Stimulated activated CD4-positive, alpha-beta T cell treated with anti-CD3 and anti-CD28 coated beads, Interleukin-2, amount 100 ng/mL, for 48 hours (primary cell): ENCODE measurements around the gene CNTN5.
"Not testable (repeated sequence)": the region's sequence is repeated elsewhere in the genome, so short reads cannot be mapped to it uniquely, and the experiment has no call there.

ENCODE experiments used
- DNase-seq, 2 donors: peaks; one replicate each; pipeline ENCODE4 v3.0.0-alpha.2; 2020

The CNTN5 gene

DNA sequence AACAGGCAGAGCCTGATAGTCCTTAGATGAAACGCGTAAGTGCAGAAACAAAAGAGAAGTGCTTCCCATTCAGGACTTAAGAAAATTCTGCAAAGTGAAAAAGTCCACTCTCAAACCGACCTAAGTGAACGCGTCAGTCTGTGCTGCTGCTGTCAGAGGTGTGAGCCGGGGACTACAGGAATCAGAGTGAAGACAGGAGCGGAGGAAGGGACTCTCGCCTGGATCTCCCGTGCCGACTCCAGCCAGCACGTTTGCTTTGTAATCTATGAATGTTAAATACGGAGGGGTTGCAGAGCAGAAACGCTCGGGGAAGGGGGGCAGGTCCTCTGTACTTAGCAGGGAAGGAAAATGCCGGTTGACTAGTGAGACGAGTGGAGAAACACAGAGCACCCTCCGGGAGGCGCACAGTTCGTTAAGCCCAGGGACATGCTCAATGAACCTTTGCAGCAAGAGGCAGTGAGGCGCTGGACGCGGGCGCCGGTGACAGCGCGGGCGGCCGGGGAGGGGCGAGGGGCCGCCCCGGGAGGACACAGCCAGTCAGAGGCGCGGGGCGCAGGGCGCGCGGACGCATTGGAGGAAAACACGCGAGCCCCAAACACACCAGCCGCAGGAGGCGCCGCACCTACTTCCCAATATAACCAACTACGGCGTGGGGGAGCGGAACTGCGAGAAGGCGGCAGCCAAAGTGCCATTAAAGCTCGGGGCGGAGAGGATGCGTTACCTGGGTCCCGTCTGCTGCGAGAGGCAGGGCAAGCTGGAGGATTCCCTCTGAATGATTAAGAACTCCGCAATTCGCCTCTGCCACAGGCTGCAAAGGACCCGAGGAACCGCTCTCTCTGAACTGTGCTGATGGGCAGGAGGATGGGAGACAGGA, at the start of gene CNTN5:
TSS of gene CNTN5 (plus strand) at position 598 of the 874 bp plus-strand sequence.
- peak in 1 of 2 donors; percentile 2 for DNase-seq

DNA sequence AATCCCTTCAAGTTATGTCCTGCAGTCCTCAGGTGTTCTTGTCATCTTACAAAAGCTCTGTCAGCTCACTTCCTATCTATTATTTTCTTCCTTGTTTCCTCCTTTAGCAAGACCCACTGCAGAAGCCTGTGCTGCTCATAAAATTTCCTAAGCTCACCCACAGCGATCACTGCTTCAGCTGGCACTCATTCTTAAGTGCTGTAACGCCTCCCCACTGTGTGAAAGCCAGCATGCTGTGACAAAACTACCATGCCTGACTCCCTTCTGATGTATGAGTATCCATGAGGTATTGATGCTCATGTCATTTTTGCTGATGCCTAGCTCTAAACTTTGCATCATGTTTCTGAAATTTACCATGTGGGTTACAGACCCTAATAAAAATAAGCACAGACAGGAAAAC, 41.5 kb upstream of the CNTN5 start:
- DNase-seq: no peak

GRCh38 chr11:99015634-99016454, 4.9 kb upstream of the CNTN5 start:
- no peak for DNase-seq

DNA sequence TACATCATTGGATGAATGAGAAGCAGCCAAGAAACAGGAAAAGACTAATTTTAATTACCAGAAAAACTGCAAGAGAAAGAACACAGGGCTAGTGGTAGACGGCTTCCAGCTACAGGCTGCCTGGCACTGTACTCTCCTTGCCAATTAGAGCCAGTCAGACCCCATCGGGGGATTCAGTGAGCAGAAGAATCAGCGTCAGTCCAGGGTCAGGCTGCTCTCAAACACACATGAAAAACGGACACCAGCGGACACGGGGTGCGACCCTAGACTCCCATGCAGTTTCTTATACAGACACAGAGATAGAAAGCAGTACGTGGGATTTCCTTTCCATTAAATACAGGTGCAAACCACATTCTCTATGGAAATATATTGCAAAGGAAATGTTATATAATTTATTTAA, 1.1 kb upstream of the CNTN5 start:
- DNase-seq: no peak

DNA sequence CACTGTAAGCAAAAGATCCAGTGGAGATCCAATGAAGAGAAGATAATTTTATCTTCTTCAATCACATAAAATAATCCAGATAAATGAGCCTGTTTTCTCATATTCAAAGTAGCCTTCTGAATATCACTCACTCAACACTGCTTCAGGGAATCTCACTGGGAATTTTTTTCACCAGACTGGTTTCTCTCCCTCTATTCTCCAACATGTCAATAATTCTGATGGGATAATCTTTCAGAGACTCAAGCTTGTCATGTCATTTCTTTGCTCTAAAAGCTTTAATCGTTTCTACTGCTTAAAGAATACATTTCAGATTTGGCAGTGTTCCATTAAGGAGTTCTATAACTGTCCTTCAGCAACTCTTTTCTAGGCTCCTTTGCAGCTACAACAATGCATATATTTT, 16.3 kb downstream of the CNTN5 start:
- no peak for DNase-seq

GRCh38 chr11:99063331-99063730, 42.6 kb downstream of the CNTN5 start:
- no peak for DNase-seq

DNA sequence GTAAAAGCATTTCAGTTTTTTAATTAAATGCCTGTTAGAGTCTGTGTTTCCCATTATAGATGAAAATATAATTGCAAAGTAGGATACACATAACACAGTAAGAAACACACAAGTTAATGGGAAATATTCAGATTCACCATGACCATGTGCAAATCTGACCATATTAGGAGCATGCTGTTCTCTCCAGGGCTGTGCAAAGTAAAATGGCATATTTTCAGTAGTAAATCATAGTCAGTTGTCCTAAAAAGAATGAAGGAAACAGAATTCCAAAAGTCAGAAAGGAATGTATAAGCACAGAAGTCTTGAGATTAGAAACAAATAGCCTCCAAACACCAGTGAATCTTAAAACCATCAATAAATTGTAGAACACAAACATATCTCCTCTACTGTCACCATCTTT, 44.4 kb downstream of the CNTN5 start:
- no peak for DNase-seq

DNA sequence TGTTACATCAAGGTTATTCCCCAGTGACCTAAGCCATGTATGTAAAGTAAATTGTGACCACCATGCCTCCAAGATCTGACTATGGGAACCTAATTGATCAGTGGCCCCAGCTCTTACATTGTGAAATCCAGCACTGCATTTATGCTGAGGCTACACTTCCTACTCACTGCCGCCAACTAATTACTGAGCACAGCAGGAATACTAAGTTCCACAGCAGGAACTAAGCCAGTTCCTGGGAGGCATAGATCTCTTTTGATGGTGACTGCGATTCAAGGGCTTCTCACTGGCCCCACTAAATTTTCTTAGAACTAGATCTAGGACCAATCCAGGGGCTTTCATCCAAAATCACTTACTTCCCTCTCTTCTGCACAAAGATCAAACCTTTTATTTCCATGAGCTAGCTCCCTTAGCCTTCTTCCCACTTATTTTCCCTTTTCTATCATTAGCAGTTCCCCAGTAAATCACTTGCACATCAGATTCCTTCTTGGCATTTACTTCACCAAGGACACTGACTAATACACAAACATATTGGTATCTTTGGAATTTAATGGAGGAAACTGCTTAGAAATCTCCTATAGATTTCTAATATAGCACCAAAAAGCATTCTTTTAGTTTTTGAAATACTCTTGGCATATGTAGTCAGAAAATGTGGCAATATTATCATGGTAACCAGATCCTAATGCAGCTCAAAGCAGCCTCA, 46.0 kb downstream of the CNTN5 start:
- DNase-seq: no peak

GRCh38 chr11:99068832-99069231, 48.1 kb downstream of the CNTN5 start:
- DNase-seq: no peak

GRCh38 chr11:99069856-99070444, 49.2 kb downstream of the CNTN5 start:
- DNase-seq: no peak

DNA sequence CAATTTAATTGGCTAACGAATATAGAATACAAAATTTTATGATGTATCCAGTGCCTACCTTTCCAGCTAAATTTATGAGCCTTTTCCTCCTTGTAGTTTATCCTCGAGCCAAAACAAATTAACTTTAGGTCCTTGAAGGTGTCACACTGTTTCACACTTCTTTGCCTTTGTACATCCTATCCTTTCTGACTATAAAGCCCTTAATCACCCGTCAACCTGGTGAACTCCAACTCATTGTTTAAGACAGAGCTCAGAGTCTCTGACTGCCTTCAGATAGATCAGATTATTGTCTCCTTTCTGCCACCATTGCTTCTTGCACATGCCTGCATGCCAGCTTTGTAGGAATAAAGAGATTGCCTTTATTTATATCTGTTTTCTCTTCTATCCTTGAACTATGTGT, 58.8 kb downstream of the CNTN5 start:
- DNase-seq: no peak

DNA sequence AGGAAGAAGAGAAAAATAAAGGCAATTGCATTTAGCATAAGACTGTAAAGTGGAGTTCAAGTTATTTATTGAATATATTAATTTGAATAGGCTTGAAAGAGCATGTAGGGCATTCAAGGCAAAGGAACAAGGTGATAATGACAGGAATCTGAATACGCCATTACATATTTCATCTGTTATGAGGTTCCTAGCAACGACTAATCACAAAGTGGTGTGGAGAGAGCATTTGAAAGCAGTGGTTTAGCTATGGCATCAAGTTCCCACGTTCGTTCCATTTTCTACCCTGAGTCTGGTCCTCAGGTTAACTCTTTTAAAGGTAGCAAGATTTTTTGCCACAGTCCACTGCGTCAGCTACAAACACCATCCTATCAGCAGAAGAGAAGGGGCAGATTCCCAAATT, 59.4 kb downstream of the CNTN5 start:
- DNase-seq: no peak

DNA sequence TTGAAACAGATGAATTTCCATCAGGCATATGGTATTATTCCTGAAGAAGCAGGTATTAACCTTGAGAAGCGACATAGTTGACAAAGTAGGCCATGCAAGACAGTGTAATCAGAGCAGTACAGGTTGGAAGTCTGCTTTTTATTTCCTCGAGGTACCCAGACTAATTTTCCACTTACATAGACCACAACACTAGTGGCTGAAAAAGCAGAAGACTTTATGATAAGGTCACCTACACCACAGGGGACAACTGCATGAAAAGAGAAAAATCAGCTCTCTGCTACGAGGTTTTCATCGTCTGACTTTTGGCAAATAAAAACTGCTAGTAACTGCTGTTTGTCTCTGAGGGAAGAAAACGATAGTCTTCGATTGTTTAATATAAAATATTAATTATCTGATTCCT, 77.5 kb downstream of the CNTN5 start:
- no peak for DNase-seq

DNA sequence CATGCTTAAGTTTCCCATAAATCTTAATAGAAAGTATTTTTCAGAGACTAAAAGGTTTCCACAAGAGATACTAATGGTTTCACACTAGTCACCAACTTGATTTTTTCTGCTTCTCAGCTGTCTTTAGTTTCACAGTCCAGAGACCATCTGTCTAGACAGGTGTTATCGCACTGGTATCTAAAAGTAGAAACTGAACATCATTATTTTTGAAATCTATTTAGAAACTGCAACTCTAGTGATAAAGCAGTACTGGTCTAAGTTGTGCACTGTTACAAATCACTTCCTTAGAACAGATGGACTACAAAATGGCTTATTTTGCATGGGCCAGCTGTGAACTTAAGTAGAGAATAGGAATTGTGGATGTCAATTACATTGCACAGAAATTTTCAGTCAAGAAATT, 78.0 kb downstream of the CNTN5 start:
- DNase-seq: no peak

DNA sequence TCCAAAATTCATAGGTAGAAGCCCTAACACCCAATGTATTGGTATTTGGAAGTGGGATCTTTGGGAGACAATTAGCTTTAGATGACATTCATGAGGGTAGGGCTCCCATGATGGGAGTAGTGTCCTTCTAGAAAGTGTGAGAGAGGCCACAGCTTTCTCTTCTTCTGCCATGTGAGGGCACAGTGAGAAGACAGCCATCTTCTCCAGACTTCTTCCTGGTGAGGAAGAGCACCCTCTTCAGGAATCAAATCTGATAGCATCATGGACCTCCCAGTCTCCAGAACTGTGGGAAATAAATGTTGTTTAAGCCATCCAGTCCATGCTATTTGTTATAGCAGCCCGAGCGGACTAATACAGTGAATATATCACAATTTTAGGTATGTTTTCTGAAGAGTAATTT, 96.9 kb downstream of the CNTN5 start:
- DNase-seq: no peak

GRCh38 chr11:99133862-99134261, 113.1 kb downstream of the CNTN5 start:
- DNase-seq: not testable (repeated sequence)

GRCh38 chr11:99135508-99135907, 114.8 kb downstream of the CNTN5 start:
- no peak for DNase-seq

- DNase-seq: no peak
Measured at GRCh38 chr11:99142237-99142636, 121.5 kb downstream of the CNTN5 start.

DNA sequence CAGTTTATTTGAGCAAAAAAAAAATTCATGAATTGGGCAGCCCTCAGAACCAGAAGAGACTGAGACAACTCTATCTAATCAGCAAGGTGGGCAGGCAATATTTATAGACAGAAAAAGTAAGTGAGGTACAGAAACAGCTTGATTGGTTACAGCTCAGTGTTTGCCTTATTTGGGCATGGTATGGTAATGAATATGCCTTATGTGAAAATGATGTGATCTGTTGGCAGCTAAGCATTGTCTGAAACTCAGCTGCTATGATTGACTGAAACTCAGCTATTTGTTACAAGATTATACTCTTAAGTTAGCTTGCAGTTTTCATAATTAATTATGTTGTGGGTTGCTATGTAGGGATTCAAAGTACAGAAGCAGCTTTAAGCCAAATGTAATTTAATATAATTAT, 127.6 kb downstream of the CNTN5 start:
- DNase-seq: no peak

GRCh38 chr11:99154277-99154676, 133.5 kb downstream of the CNTN5 start:
- no peak for DNase-seq

- no peak for DNase-seq
Measured at GRCh38 chr11:99160447-99160846, 139.7 kb downstream of the CNTN5 start.

DNA sequence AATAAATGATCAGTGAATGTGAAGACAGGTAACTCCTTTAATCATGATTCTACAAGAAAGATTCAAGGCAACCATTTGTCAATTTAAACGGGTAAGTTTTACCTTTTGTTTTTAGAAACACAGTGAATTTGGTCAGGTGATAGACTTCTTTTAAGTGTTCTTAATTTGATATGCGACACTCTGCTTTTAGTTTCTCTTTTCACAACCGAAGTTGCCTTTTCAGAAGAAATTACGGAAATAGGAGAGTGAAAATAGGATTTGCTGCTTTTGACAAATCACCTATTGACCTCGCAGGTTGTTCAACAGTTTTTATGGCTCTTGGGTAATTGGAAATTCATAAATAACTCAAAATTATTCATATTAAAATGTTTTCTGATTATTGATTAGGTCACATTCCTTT, 142.1 kb downstream of the CNTN5 start:
- no peak for DNase-seq

DNA sequence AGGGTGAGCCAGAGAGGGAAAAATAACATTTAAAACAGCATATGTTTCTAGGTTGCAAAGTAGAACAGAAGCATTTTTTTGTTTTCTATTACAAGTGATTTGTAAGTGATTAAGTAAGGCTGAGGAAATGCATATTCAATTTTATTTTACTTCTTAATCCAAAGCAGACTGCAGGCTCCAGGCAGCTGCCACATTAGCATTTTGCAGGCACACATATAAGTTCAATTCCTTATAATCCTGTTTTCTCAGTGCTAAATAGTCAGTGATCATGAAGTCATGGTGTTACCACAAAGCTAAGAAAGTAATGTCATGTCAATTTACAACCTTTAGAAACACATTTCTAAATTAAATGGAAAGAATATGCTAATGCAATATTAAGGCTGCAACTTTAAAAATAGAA, 149.8 kb downstream of the CNTN5 start:
- no peak for DNase-seq
